ENCODE data around the gene TXNL4B.

The TXNL4B gene

GRCh38 chr16:72093448-72094265 lies at the start of gene TXNL4B, which contains the start of gene DHX38:
Gene TXNL4B (minus strand): TSS chr16:72093620. CDS start chr16:72090749, 2,871 bp downstream.
Gene DHX38 (plus strand): TSS chr16:72093847. CDS start chr16:72096158, 2,311 bp downstream.
- peak; percentile 84 for DNase-seq (ENCODE audit: low read depth)

DNA sequence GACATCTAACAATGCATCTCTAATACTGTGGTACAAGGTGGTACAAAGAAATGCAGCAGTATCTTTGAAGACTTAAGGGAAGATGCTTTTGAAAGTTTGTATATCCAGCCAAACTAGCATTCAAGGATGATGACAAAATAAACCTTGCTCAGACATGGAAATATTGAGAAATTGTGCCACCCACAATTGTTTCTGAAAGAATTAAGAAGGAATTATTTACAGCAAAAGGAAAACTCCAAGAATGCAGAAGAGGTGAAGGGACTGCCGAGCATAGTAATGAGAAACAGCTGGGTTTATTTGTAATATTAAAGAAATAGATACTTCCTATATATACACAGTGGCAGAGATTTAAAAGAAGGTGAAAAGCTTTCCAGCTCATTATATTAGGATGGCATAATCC lies 49.1 kb upstream of the TXNL4B start:
- no peak for DNase-seq (ENCODE audit: low read depth)

DNA sequence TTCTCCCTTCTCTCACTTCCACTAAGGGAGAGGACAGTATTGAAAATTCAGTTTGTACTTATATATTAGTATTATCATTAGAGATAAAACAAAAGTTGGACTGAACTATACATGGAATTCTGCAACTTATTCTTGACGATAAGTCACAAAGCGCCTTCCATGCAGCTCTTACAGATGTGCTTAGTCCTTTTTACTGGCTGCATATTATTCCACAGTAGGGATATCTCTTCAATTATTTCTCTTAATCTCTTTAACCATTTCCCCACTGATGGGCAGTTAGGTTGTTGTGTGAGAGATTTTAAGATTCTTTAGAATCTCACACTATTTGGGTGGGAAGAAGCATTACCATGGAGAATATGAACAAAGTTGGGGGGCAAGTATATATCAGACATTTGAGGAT lies 46.5 kb upstream of the TXNL4B start:
- DNase-seq (ENCODE audit: low read depth), result no peak

DNA sequence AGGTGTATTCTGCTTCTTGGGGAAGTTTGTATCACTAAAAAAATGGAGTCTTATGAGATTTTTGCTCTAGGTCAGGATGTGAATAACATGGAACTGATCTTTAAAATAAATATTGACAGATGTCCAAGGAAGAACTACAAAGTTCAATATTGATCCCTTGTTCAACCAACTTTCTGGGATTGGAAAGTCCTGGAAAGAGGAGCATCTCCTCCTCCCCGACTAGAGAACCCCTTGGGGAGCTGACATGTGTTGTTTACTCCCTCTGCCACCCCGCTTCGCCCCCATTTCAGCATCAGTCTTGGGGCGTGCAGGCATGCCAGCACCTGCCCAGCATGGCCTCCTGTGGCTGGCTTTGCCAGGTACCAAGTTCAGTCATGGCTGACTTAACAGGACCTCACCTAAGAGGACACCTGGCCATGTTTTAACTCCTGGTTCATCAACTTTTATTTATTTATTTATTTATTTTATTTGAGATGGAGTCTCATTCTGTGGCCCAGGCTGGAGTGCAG lies 44.7 kb upstream of the TXNL4B start:
- DNase-seq (ENCODE audit: low read depth), result no peak

- no peak for DNase-seq (ENCODE audit: low read depth)
These were observed 44.1 kb upstream of the TXNL4B start for GRCh38 chr16:72137380-72138063.

- DNase-seq (ENCODE audit: low read depth), result no peak
These were observed 41.1 kb upstream of the TXNL4B start for GRCh38 chr16:72134507-72134906.

DNA sequence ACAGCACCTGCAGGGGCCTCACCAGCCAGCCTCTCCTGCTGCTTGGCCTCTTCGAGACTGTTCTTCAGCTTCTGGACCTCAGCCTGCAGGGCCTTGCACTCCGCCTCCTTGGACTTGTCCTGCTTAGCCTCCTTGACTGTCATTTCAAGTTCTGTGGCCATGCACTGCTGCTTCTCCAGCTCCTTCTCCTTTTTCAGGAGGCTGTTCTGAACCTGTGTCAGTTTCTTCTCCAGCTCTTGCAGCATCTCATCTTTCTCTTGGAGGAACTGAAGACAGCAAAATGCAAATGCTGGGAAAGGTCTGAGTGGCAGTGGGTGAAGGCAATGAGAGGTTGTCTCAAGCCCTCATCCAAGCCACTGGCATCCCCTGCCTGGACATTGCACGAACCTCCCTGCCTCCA lies 39.3 kb upstream of the TXNL4B start:
- no peak for DNase-seq (ENCODE audit: low read depth)

DNA sequence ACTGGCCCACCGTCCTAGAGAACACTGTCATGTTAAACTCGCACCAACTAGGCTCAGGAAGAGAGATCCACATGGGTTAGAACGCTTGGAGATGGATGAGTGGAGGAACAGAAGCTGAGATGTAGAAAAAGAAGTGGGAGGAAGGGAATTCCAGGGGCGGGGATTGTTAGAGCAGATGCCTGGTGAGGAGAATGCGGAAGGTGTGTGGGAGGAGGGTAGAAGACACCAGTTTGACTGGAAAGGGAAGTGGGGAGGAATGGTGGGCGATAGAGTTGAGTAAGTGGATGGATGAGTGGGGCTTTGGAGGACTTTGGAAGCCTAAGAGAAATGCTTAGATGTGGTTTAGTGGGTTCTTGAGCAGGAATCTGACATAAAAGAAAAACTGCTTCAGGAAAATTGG lies 37.6 kb upstream of the TXNL4B start:
- DNase-seq (ENCODE audit: low read depth), result no peak

GRCh38 chr16:72129976-72130656 lies 36.7 kb upstream of the TXNL4B start:
- DNase-seq (ENCODE audit: low read depth), result no peak

DNA sequence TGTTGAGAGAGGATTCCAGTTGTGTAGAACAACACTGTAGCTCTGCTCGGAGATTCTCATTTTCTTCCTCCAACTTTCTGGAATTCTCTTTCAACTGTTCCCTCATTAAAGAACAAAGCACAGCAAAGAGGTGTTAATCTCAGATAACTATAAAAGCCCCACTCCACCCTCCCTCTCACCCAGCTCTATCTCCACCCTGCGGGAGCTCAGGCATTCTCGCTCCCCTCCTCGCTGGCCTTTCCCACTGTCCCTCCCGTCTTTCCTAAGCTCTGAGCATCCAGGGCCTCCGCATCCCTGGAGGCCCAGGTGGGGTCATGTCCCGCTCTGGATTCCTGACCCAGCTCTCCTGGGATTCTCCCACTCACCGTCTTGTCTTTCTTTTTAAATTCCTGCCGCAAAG lies 35.3 kb upstream of the TXNL4B start:
- no peak for DNase-seq (ENCODE audit: low read depth)

- DNase-seq (ENCODE audit: low read depth), result no peak
These were observed 33.0 kb upstream of the TXNL4B start for GRCh38 chr16:72126429-72126765.

DNA sequence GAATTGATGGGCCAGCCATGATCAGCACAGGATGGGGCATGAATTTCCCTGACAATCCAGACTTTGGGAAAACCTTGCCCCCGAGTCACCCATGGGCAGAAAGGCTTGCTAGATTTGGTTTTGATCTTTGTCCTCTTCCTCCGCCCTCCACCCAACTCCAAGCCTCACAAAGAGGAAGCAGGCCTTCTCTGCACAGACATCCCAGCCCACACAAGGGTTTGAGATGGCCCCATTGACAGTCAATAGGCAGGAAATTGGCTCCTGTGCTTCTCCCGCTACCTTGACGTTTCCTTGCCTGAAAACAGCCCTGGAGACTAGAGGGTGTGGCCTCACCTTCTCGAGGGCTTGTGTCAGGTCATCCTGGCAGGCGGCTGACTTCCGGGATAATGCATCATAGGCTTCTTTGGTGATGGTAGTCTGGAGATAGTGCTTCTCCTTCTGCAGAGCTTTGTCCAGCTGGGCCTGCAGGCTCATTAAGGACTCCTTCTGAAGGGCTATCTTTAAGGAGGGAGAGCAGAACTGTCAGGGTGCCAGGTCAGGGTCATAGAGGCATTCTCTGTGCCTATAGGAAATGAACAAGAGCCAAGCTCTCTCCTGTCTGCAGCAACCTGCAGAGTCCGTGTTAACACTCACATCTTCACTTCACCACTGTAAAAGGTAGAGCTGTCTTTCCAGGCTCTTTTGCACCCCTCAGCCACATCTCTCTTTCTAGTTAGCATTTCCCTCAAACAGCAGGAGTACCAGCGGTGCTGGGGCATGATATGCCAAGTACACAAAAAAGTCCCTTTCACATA lies 32.4 kb upstream of the TXNL4B start:
- DNase-seq (ENCODE audit: low read depth), result no peak

- peak; percentile 16 for DNase-seq (ENCODE audit: low read depth)
These were observed 31.6 kb upstream of the TXNL4B start for GRCh38 chr16:72124761-72125634.

DNA sequence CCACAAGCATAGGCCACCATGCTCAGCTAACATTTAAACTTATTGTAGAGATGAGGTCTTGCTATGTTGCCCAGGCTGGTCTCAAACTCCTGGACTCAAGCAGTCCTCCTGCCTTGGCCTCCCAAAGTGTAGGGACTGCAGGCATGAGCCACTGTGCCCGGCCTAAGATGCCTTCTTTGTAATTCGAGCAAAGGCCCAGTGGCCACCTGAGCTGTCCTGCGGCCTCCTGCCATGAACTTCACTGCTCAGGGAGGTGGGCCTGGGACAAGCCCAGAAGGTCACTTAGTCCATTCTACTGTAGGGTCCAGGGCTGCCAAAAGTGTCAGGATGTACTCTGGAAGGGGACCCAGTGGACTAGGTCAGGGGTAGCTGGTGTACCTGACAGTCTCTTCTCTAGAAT lies 30.7 kb upstream of the TXNL4B start:
- no peak for DNase-seq (ENCODE audit: low read depth)

- DNase-seq (ENCODE audit: low read depth), result no peak
These were observed 30.0 kb upstream of the TXNL4B start for GRCh38 chr16:72123426-72123825.

DNA sequence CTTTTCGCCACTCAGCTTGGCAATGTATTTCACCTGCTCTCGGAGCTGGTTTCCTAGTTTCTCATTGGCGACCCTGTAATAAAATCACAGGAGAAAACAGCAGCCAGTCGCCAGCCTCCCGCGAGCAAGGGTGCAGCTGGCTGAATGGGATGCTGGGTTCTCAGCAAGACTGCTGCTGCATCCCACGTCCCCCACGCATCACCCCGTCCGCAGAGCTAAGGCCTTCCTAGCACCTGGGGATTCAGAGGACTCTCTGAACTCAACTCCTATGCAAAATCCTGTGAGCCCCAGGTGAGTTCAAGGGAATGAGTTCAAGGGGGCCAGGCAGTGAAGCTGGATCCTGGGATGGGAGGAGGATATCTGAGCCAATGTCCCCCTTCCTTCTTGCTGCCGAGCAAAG lies 29.5 kb upstream of the TXNL4B start:
- no peak for DNase-seq (ENCODE audit: low read depth)

DNA sequence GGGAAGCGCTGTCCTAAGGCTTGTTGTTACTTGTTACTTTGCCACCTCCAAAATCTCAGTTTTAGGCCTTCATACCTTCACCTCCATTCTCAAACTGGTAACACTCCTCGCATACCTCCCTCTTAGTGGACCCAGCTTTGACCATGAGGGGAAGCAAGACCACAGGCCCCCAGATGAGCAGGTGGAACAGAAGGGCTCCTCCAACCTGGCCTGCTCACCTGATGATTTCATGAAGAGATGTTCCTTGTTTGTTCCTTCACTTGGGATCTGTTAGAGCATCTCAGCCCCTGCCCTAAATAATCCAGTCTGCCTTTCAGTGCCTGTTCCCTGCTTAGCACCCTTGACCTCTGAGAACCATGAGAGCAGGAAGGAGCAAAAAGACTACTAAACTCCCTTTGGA lies 28.9 kb upstream of the TXNL4B start:
- no peak for DNase-seq (ENCODE audit: low read depth)

- DNase-seq (ENCODE audit: low read depth), result no peak
These were observed 26.6 kb upstream of the TXNL4B start for GRCh38 chr16:72120026-72120425.

GRCh38 chr16:72113616-72113945 lies 20.2 kb upstream of the TXNL4B start:
- no peak for DNase-seq (ENCODE audit: low read depth)

GRCh38 chr16:72112906-72113615 lies 19.6 kb upstream of the TXNL4B start:
- DNase-seq (ENCODE audit: low read depth), result no peak

DNA sequence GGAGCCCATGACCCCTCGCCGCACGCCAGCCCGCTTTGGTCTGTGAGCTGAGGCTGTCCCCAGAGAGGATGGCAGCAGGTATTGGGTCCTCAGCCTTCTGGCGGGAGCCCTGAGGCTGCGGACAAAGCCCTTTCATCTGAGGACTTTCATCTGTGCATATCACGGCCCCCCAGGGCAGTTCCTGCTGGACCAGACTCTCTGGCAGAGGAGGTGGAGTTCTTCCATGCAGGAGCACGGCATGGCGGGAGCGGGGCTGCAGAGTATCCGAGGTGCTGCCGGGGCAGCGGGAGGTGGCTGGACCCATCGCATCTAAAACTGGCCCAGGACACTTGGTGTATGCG lies 19.0 kb upstream of the TXNL4B start:
- no peak for DNase-seq (ENCODE audit: low read depth)
